ENCODE results near the gene SHISA5.

SHISA5 gene

GRCh38 chr3:48432411-48433371, 71.3 kb downstream of the SHISA5 start:
- DNase-seq: peak in 1 of 58 donors; percentile 17

- no peak for DNase-seq
Observed at GRCh38 chr3:48431224-48432029, 72.5 kb downstream of the SHISA5 start.

GRCh38 chr3:48430708-48431101, 73.3 kb downstream of the SHISA5 start:
- no peak for DNase-seq

- peak in 3 of 58 donors; percentile 19 to 54 (median 25) for DNase-seq
Observed at GRCh38 chr3:48429960-48430707, 73.8 kb downstream of the SHISA5 start, which contains the start of gene PLXNB1. Gene PLXNB1, minus strand, starts transcription at chr3:48430086. Its CDS starts 5,475 bp downstream, at chr3:48424611.

GRCh38 chr3:48429317-48429959, 74.5 kb downstream of the SHISA5 start:
- DNase-seq: peak in 53 of 58 donors; percentile 28 to 84 (median 67)

GRCh38 chr3:48428572-48429316, 75.2 kb downstream of the SHISA5 start:
- DNase-seq: peak in 39 of 58 donors; percentile 32 to 73 (median 58)

- no peak for DNase-seq
Observed at GRCh38 chr3:48428088-48428571, 75.8 kb downstream of the SHISA5 start.

GRCh38 chr3:48427630-48427962, 76.4 kb downstream of the SHISA5 start:
- DNase-seq: peak in 18 of 58 donors; percentile 25 to 62 (median 42)

- peak in 21 of 58 donors; percentile 19 to 72 (median 47) for DNase-seq
Observed at GRCh38 chr3:48426944-48427629, 76.9 kb downstream of the SHISA5 start.

- DNase-seq: peak in 56 of 58 donors; percentile 24 to 97 (median 87)
Observed at GRCh38 chr3:48426401-48426909, 77.5 kb downstream of the SHISA5 start.

GRCh38 chr3:48425281-48425812, 78.6 kb downstream of the SHISA5 start:
- DNase-seq: peak in 50 of 58 donors; percentile 12 to 81 (median 62)

- DNase-seq: peak in 35 of 58 donors; percentile 15 to 64 (median 35)
Observed at GRCh38 chr3:48423883-48424695, 79.9 kb downstream of the SHISA5 start.

GRCh38 chr3:48423241-48423882, 80.6 kb downstream of the SHISA5 start:
- DNase-seq: peak in 29 of 58 donors; percentile 16 to 58 (median 35)

GRCh38 chr3:48422681-48423080, 81.3 kb downstream of the SHISA5 start:
- no peak for DNase-seq

- no peak for DNase-seq
Observed at GRCh38 chr3:48422272-48422671, 81.7 kb downstream of the SHISA5 start.

- DNase-seq: no peak
Observed at GRCh38 chr3:48420561-48420960, 83.4 kb downstream of the SHISA5 start.

GRCh38 chr3:48419597-48419996, 84.4 kb downstream of the SHISA5 start:
- DNase-seq: no peak

Measured in anterior cingulate cortex (tissue), 58 donors.